ENCODE data around the gene TTC7B.

- TF ChIP-seq CTCF (IDR thresholded peaks at IDR 0.05; ENCODE audit: extremely low read depth in 1 of 2, insufficient read depth in 1 of 2, low read depth in 1 of 2, low read length in 2 of 2): no peak
- TF ChIP-seq EZH2 (IDR thresholded peaks at IDR 0.05; ENCODE audit: borderline replicate concordance, low read depth, low read length, severe bottlenecking): no peak
These were observed 210.8 kb downstream of the TTC7B start for GRCh38 chr14:90605430-90605829.

Data from endothelial cell of umbilical vein (primary cell).